Ascending aorta (tissue), 2 donors: ENCODE results near the gene DNAJB6. TPM values are rescaled to one million over a fixed set of nuclear protein-coding genes. Genes with fewer than 3 reads are reported as not detected.
A peak's percentile ranks its signal among the peaks of the same experiment; 100 is the strongest.

Experiments
- DNase-seq, 2 donors: peaks; one replicate each; pipeline ENCODE4 v3.0.0-alpha.2; 2019; ENCODE audit warnings: low spot score in 2 of 2
- H3K27ac ChIP-seq, 2 donors: fragments of 200-600 bp; sonication (generic); one replicate each; pipeline ENCODE4 v1.5.1; 2016 to 2017; ENCODE audit warnings: mild to moderate bottlenecking in 1 of 2
- H3K27me3 ChIP-seq: fragments of 200-600 bp; sonication (generic); one replicate; pipeline ENCODE4 v1.5.1; 2017
- H3K36me3 ChIP-seq, 2 donors: fragments of 200-600 bp; sonication (generic); one replicate each; pipeline ENCODE4 v1.5.1; 2016
- H3K4me1 ChIP-seq, 2 donors: fragments of 200-600 bp; sonication (generic); one replicate each; pipeline ENCODE4 v1.5.1; 2016 to 2017; ENCODE audit warnings: mild to moderate bottlenecking in 1 of 2
- H3K4me3 ChIP-seq, 2 donors: fragments of 200-600 bp; sonication (generic); one replicate each; pipeline ENCODE4 v1.5.1; 2016 to 2017; ENCODE audit warnings: mild to moderate bottlenecking in 1 of 2
- H3K9me3 ChIP-seq, 2 donors: fragments of 200-600 bp; sonication (generic); one replicate each; pipeline ENCODE4 v1.5.1; 2016
- CTCF ChIP-seq, 3 experiments: fragments of 200-600 bp in 2 of 3; fragments of 450-650 bp in 1 of 3; sonication (generic) in 2 of 3; IDR thresholded peaks; one replicate each; pipeline ENCODE4 v1.5.1; 2016 to 2019; ENCODE audit warnings: antibody characterized with exemption in 3 of 3, mild to moderate bottlenecking in 1 of 3, moderate library complexity in 1 of 3
- intact Hi-C: fragments of 100-400 bp; cut with DNase I; formaldehyde crosslinking; loops from one replicate; pipeline ENCODE4 v1.15.1; 2023
- total RNA-seq: library from RNA; depleted of rRNA; stranded (reverse); fragments of >200 nt; gene quantifications from one replicate; pipeline ENCODE4 v1.1.0, GENCODE V29; 2016

DNAJB6 gene
- total RNA-seq, 1 donor from 2014 or later = 79.1 TPM

DNA sequence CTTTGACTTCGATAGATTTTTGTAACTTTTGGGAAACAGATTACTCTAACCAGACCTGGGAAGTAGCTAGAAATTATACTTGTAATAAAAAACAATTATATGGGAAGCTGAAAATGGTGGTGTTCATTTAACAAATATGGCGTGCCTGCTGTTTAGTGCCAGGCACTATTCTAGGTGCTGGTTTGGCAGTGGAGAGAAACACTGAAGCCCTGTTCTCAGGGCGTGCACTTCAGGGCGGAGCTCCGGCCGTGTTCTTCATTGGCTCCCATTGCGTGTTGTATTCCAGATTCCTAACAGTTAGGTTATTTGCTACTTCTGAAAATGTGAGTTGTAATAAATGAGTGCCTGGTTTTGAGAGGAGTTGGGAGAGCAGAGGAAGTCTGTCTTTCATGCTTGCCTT is 38.6 kb downstream of the DNAJB6 start:
- DNase-seq = peak in 1 of 2 donors; percentile 24
- H3K27me3 ChIP-seq = no peaks in the 10 kb centered on the region
- no peaks in the 10 kb centered on the region for H3K9me3 ChIP-seq
- intact Hi-C loops = no loop called here
- no peak for TF ChIP-seq CTCF (IDR thresholded peaks at IDR 0.05)
- no peak overlapping the region for H3K4me3 ChIP-seq
- H3K27ac ChIP-seq = no peak overlapping the region
- no peaks in the 10 kb centered on the region for H3K4me1 ChIP-seq
- peaks cover 34 to 44% of the 10 kb centered on the region in 2 donors for H3K36me3 ChIP-seq

DNA sequence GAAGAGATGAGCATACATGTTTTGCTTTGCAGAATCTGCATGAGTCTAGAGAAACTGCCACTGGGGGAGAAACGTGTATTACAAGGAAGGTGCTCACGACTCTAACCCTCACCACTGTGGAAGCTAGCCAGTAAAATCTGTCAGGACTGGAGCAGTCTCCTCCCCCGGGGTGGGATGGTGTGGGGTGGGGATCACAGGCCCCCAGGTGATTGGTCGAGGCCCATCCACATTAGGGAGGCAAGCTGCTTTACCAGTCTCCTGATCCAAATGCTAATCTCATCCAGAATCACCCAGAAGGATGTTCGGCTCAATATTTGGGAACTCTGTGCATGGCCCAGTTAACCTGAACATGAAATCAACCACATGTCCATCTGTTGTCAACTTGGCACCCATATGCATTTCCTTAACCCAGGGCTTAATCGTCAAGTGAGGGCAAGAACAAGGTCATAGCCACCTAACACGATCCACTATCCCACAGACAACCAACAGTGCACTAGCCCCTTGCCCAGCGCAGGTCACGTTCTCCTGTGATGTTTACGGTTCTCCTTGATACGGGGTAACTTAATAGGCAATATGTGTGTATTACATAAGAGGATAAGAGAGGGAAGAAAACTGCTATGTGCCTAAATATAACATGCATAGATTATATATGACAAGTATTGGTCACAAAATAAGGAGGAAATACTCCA is 40.8 kb downstream of the DNAJB6 start:
- TF ChIP-seq CTCF (IDR thresholded peaks at IDR 0.05) = no peak

GRCh38 chr7:157378390-157378789 is 41.6 kb downstream of the DNAJB6 start:
- DNase-seq = peak in 1 of 2 donors; percentile 35
- Histone ChIP-seq H3K36me3 (peaks cover 15 to 24% of the 10 kb centered on the region in 2 donors), H3K4me3 (no peak overlapping the region), H3K27me3 (no peaks in the 10 kb centered on the region), H3K4me1 (no peaks in the 10 kb centered on the region), H3K9me3 (no peaks in the 10 kb centered on the region), H3K27ac (no peak overlapping the region)
- intact Hi-C loops = no loop called here
- TF ChIP-seq CTCF (IDR thresholded peaks at IDR 0.05) = no peak

More for the DNA sequence above, 40.8 kb downstream of the DNAJB6 start:
- H3K9me3 ChIP-seq = no peaks in the 10 kb centered on the region
- H3K27me3 ChIP-seq = no peaks in the 10 kb centered on the region
- no peaks in the 10 kb centered on the region for H3K4me1 ChIP-seq
- peak in 1 of 2 donors; percentile 28 for DNase-seq
- peaks cover 15 to 24% of the 10 kb centered on the region in 2 donors for H3K36me3 ChIP-seq
- intact Hi-C loops = no loop called here
- H3K27ac ChIP-seq = no peak overlapping the region
- no peak overlapping the region for H3K4me3 ChIP-seq

- TF ChIP-seq CTCF (IDR thresholded peaks at IDR 0.05) = no peak
- H3K27ac ChIP-seq = no peak overlapping the region
- intact Hi-C loops = no loop called here
- H3K27me3 ChIP-seq = no peaks in the 10 kb centered on the region
- no peak overlapping the region for H3K4me3 ChIP-seq
- H3K4me1 ChIP-seq = peaks cover 0 to 6% of the 10 kb centered on the region in 2 donors
- H3K36me3 ChIP-seq = peaks cover 19 to 24% of the 10 kb centered on the region in 2 donors
- H3K9me3 ChIP-seq = no peaks in the 10 kb centered on the region
- peak in 1 of 2 donors; percentile 16 for DNase-seq
Measured at GRCh38 chr7:157379493-157379892, 42.7 kb downstream of the DNAJB6 start.

DNA sequence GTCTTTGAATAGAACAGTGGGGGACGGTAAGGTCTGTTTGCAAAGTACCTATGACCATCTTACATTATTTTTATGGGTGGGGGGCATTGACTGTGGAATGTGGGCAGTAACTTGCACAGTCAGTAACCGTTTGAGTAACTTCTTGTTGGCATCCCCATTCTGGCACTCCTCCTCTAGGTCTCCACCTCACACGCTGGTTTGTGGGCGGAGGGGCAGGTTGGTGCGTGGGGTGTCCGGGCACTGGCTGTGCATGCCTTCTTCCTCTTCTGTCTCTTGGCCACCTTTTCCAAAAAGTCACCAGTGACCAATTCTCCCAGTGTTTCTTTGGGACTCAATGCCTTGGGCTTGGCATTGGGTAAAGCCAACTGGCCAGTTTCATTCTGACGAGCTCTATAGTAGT is 43.6 kb downstream of the DNAJB6 start:
- H3K27me3 ChIP-seq = no peaks in the 10 kb centered on the region
- intact Hi-C loops = no loop called here
- no peak overlapping the region for H3K27ac ChIP-seq
- no peaks in the 10 kb centered on the region for H3K9me3 ChIP-seq
- H3K4me3 ChIP-seq = no peak overlapping the region
- H3K36me3 ChIP-seq = peaks cover 23 to 30% of the 10 kb centered on the region in 2 donors
- peaks cover 0 to 8% of the 10 kb centered on the region in 2 donors for H3K4me1 ChIP-seq
- peak in 1 of 2 donors; percentile 18 for DNase-seq
- no peak for TF ChIP-seq CTCF (IDR thresholded peaks at IDR 0.05)
